ENCODE results near the gene SPATA9.
"Not testable (repeated sequence)": the region's sequence is repeated elsewhere in the genome, so short reads cannot be mapped to it uniquely, and the experiment has no call there.

SPATA9 gene

DNA sequence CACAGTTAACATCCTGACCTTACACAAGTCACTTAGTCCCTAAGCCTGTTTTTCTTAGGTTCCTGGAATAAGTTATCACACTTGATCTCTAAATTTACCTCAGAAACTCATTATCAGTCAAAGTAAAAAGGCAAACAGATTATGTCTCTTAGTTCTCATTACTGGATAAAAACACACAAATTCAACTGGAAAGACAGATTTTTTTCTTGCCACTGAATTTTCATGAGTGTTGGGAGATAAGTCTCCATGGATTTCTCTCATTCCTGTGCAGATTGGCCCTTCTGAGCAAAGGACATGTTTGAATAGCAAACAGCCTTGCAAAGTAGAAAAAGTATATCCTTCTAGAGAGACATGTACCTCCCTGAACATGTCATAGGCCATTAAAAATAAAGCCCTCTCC lies 10.2 kb downstream of the SPATA9 start:
- DNase-seq = no peak

DNA sequence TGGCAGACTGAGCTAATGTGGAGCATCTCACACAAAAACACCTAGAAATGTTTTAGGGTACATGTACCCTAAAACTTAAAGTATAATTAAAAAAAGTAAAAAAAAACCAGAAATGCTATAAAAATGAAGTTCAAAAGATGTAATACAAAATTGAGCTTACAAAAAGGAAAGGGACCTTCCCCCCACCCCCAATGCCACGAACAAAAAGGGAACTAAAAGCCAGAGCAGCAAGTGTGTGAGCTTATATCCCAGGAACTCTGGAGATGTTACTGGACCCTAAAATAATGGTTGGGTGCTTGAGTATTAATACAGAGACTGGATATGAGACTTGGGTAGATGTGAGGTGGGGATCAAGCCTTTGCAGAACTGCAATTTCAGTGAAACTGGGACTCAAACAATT lies 11.0 kb downstream of the SPATA9 start:
- DNase-seq = no peak

DNA sequence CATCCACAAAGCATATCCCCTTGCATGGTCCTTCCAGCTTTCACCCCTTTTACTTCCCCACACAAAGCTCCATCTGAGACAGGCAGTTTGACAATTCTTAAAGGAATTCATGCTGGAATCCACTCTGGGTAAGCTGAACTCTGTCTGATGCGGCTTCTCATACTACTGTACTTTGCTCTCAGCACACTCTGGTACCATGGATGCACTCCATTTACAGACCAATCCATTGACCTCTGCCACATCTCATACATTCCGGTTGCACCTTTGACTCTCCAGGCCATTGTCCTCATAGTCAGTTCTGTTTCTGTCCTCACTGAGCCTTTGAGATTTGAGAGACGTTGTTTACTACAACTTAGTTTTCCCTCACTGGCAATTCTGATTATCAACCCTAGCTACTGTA lies 12.2 kb downstream of the SPATA9 start:
- DNase-seq = no peak

DNA sequence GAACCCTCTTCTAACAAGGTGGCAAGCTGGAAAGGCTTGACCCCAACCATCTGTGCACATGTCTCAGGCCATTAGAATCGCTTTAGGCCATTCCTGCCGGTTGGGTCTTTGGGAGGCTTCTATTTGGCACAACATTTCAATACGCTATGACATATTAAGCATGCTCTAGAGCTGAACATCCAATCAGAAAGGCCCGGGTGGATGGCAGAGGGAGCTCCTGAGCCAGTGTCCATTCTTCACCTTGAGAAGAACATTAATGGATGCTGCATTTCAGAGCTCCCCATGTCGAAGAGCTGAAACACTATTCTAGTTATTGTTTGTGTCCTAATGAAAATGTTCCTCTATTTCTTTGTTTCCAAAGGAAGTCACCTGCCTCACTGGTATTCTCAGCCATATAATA lies 12.8 kb downstream of the SPATA9 start:
- DNase-seq = no peak

DNA sequence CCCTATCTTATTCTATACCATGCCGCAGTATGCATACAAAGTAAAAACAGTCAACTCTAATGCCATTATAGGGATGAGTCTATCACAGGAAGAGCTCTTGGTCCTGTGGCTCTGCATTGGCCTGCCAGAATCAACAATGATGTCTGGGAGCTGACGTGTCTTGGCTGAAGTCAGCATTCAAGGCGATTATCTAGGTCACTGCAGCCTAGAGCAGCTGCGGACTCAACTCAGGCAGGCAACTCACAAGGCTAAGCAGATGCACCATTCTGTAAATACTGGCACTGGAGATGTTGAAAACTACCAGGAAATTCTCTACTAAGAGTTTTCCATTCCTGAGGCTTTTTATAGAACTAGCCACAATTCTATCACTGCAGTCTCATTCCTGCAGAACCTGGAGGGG lies 13.3 kb downstream of the SPATA9 start:
- DNase-seq = no peak

DNA sequence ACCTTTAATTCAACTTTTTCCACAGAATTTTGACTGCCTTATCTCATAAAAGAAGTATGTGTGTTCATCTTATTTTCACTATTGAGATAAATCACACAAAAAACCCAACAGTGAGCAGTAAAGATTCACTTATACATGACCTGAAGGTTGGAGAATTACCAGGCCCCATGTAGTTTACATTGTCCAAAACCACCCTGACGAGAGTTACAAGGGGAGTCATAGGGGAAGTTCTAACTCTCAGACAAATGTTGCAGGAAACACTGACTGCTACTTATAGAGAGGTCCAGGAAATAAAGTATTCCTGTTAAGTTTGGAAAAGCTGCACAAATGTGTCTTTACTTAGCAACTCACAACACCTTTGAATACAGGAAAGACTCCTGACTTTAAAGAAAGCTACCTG lies 14.1 kb downstream of the SPATA9 start:
- DNase-seq = no peak

DNA sequence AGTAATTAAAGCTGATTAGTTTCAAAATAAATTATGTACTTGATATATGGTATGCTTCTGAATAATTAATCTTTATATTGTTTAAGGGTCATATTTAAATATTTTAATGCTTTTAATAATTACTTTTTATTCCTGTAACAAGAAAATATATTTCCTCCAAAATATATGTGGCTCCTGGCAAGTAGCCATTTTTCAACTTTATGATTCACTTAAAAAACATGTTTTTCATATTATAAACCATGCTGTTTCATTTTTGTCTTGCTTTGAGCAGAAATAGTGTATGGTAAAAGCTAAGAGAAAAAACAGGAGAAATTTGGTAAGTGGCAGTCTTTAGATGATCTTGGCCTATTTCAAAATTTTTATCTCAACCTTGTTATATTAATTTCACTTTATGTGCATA lies 14.6 kb downstream of the SPATA9 start:
- no peak for DNase-seq

DNA sequence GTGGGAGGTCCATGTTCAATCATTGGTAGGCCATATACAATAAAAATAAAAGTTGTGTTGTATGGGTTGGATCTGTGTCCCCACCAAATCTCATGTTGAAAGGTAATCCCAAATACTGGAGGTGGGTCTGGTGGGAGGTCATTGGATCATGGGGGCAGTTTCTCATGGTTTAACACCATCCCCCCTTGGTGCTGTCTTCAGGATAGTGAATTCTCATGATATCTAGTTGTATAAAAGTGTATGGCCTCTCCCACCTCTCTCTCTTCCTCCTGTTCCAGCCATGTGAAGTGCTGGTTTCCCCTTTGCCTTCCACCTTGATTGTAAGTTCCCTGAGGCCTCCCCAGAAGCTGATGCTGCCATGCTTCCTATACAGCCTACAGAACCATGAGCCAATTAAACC lies 15.1 kb downstream of the SPATA9 start:
- no peak for DNase-seq

DNA sequence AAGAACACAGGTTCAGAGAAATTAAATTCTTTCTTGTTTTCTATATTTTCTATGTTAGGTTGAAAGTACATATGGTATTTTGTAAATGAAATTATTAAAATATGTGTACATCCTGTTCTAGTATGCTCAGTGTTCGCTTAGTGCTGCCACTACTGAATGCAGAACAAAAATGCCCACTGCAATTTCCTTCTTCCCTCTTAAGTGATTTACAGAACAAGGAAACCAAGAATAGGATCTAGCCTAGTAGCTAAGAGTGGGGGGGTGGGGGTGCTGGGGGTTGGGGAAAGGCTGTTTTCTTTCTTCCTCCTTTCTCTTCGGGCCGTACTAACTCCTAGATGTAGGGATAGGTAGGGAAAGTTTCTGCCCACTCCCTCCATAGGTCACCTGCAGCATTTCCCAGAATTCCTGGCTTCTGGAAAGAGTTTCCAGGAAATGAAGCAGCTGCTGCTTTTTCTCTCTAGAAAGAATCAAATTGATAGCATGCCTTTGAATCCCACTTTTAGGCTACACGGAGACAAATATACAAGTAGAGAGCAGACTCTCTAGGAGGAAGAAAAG lies 15.7 kb downstream of the SPATA9 start:
- no peak for DNase-seq

DNA sequence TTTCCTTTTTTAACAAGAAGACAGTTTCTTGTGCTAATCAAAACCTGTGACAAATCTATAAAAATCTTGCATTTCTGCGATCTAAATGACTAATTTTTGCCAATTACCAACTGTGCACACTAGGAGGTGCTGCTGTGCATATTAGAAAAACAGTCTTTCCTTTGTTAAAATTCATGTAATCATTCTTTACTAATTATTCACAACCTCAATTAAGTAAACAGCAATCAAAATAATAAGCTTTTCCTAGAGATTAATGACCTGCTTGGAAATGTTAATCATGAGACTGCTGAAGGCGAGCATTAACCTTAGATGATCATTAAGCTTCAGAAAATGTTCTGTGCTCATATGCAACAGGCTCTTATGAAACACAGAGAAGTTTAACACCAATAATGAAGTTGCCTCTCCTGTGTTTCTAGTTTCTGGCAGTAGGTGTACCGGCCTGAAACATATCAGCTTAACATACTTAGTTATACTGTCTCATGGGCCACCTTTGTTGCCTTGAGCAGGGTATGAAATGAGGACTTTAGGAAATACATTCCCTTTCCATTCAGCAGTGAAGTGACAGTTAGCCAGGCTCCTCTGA lies 18.5 kb downstream of the SPATA9 start:
- DNase-seq = no peak

DNA sequence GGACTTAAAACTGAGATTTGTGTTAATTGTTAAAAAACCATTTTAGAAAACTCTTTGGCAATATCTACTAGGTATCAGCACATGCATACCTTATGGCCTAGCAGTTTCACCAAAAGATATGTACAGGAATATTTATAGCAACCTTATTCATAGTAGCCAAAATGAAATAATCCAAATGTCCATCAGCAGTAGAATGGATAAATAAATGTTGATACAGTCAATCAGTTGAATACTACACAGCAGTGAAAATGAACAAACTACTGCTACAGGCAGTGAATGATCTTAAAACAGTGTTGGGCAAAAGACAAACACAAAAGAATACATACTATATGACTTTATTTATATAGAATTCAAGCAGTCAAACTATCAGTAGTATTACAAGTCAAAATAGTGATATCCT lies 19.8 kb downstream of the SPATA9 start:
- no peak for DNase-seq

DNA sequence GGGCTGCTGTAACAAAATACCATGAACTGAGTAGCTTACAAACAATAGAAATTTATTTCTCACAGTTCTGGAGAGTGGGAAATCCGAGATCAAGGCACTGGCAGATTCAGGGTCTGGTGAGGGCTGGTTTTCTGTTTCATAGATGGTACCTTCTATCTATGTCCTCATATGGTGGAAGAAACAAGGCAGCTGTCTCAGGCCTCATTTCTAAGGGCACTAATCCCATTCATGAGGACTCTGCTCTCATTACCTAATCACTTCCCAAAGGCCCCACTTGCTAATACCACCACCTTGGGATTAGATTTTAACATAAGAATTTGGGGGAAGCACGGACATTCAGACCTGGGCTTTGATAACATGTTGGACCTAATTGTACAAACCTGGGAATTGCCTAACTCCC lies 22.7 kb downstream of the SPATA9 start:
- no peak for DNase-seq

DNA sequence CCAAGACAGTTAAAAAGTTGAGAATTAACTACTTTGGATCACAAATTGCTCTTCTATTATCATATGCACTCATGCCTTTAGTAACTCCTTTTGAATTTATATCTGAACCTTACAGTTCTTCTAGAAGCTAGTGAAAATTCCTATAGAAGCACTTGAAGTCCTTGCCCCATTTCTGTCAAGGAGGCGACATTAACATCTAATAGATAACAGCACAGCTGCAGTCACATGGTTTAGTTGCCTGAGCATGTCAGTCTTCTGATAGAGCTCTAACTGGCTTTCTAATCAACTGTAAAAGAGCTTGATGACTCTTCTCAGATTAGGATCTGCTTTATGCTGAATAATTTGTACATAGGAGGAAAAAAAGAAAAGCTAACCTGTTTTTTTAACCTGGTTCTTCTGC lies 27.2 kb downstream of the SPATA9 start:
- no peak for DNase-seq

DNA sequence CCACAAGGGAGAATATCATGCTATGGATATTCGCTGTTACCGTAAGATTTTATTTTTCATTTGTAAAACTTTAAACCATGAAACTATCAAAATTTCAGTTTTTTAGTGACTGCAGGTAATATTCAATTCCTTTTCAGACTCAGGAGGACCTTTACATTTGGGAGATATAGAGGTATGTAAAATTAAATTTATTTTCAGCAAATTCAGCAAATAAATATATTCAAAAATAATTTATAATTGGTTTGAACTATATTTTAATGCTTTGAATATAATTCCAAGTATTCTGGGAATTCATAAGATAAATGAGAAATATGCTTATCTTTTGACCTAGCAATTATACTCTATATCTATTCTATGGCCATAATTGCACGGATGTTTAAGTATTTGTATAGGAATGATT lies 28.6 kb downstream of the SPATA9 start:
- no peak for DNase-seq

DNA sequence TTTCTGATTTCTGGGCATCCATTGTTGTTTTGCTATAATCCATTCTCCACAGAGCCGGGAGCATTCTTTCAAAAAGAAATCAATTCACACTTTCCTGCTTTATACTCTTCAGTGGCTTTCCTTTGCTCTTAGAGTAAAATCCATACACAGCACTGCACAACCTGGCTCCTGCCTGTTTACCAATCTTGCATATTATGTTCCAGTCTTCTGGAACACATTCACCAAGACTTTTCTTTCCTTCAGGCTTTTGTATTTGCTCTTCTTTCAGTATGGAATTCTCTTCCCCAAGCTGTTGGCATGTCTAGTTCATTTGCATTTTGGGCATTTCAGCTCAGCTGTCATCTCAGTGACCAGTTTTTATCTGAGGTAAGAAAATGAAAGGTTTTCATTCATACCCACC lies 29.9 kb downstream of the SPATA9 start:
- DNase-seq = no peak

DNA sequence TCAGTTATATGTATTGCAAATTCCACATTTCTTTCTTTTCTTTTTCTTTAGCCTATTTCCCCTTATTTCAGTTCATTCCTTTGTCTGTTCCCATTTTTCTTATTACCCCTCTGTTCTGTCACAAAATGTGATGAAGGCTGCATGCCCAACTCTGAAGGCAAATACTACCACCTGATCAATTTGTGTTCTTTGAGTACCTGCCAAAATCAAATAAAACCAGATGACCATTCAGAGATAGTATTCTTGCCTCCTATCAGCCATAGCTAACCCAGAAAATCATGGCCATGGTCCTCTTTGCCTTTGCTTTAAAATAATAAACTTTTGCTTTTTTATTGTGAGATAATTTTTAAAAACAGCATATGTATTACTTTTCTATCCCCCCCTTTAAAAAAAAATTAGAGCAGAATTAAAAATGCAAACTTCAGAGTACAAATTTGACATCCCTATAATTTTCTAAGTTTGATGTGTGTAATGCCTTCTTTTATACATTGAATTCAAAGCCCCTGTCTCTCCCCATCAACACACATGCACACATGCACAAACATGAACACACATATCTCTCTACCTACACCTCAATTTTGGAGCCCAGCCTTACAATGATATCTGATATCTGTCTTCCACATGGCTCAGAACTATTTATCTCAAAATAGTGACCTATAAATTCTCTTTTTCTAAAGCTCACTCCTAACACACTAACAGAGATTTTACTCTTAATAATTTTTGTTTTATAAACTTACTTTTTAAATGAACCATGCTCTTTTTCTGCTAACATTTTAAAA lies 32.8 kb downstream of the SPATA9 start:
- DNase-seq = no peak

DNA sequence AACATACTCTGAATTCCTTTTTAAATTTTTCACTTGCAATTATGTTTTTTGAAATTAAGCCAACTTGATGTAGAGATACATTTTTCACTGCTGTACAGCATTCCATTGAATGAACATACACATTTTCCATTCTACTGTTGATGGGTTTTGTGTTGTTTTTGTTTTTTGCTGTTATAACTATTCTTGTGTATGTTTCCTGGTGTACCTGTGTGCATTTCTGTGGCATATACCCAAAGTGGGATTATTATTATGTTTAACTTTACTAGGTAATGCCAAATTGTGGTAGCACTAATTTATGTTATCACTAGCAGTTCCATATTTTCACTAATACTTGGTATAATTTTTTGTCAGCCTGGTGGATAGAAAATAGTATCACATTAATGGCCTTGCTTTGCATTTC lies 33.5 kb downstream of the SPATA9 start:
- no peak for DNase-seq

DNA sequence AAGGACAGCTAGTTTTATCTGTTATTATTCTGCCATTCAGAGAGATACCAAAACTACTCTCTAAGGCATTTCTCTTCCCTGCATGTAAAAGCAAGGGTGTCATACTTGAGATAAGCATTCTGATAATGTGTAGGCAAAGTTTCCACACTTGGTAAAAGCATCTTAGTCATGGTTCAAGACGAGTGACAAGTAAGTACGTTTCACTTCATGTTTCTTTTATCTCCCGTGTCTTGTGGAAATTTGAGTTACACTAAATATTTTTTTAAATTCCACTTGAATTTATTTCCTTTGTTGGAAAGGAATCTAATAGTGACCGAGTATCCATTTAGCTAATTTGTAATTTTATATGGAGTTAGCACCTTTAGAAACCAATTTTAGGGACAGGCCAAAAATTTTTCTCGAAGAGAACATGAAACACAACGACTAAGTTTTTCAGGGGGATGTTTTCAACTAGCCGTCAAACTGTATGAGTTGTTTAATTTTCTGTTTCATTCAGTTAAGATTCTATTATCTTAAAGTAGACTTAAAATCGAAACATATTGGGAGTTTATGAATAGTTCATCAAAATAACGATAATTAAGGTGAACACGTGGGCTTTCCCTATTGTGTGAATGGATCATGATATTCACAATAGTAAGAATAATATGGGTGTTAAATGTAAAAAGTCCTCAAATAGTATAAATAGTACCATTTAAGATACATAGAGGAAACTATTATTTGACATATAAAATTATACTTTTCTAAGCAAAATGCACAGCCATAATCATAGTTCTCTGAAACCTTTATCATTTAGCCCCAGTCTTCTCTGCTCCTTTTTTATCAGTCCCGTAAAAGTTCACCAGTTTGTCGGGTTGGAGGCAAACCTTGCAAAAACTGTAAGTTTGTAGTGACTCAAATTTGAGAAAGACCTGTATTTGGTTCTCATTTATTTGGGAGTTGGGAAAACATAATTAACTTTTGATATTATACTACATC lies 34.6 kb downstream of the SPATA9 start:
- no peak for DNase-seq

DNA sequence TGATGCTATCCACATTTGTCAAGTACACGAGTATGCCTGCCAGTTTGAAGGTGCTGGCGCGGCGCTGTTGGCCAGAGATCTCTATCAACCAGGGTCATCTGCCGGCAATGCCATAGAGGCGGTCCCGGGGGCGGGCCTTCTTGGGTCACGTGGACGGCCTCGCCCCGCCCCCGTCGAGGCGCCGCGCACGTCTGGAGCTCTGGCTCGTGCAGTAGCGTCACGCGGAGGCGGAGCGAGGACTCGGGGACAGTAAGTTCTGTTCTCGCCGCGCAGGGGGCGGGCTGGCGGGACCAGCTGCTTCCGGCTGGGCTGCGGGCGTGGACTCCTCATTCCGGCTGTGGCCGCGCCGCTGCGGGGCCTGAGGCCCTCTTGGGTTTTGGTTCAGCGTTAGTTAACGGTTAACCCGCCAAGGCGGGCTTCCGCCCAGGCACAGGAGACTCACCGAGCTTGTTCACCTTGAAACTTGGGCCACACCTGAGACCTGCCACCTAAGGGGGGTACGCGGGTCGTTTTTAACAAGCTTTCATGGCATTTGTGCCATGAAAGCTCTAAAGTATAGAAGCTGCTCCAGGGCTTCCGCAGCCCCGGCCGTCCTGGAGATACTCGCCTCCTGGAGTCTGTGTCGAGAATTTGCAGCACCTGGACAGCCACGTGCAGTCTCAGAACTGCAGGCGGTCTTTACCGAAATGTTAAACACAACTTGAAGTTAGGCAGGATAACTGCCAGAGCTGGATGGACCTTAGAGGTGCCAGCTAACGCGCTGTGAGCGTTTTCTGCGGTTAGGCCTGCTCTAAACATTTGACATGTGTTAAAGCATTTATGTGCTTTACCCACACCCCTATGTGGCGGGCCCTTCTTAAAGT lies 36.0 kb downstream of the SPATA9 start, which contains the start of gene RFESD:
TSS of gene RFESD (plus strand) at position 209 of the 863 bp plus-strand sequence. CDS start 5,495 bp downstream, outside the sequence.
- no peak for DNase-seq

DNA sequence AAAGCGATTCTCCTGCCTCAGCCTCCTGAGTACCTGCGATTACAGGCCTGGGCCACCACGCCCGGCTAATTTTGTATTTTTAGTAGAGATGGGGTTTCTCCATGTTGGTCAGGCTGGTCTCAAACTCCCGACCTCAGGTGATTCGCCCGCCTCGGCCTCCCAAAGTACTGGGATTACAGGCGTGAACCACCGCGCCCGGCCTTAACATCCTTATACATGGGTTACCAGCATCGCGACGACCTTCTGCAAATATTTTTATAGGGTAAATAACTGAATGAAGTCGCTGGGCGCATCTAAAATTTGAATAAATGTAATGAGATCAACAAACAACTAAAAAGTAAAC lies 36.6 kb downstream of the SPATA9 start:
- DNase-seq = not testable (repeated sequence)

DNA sequence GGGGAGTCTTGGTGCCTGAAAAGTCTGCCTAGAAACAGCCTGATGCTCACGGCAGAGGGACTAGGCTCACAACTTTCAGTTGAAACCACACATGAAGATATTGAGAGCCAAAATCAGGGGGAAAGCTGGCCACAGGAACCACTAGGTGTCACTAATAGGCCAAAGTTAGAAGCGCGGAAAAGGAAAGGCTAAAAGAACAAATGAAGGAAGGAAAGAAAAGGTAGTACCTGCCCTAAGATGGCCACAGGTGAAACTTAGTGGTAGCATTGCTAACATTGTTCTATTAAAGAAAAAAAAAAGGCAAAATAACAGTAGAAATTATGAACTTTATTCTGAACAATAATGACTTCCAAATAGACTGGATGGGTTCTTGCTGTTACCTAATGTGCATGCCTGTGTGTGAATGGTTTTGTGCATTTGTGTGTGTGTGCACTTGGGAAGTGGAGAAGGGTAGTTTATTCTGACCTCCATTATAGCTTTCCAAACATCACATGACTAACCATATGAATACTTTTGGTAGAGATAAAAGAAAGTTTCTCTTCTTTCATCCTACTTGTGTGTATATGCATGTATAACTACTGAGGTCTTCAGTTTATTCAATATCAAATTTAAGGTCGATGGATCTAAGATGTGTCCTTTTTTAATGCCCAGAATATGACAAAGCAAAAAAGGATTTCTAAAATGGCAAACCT lies 38.3 kb downstream of the SPATA9 start:
- no peak for DNase-seq

DNA sequence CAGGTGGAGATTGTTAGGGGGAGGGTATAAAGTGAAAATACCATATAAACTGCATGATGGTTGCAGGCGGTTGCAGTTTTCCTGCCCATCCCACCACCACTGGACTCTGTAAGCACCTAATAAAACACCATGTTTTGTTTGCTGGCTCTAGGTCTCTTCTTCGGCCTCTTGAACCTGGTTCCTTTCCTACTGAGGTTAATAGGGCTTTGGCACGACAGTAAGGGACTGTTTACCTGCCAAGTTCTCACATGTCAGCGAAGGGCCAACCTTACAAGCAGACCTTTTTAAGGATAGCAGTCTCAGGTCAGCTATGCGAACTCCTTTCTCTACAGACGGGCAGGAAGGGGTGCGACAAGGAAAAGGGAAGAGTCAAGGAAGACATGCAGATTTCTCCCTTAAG lies 39.6 kb downstream of the SPATA9 start:
- DNase-seq = no peak
